Ishikawa (cell line): ENCODE results near the gene DENND1A.

Experiments used
- CEBPB ChIP-seq: IDR thresholded peaks from 2 replicates; pipeline ENCODE4 v1.6.1; 2012
- CREB1 ChIP-seq: IDR thresholded peaks from 2 replicates; pipeline ENCODE4 v1.6.1; 2012; ENCODE audit warnings: low read depth
- EGR1 ChIP-seq: IDR thresholded peaks from 2 replicates; pipeline ENCODE4 v1.6.1; 2012
- EP300 ChIP-seq: IDR thresholded peaks from 2 replicates; pipeline ENCODE4 v1.6.1; 2012; ENCODE audit warnings: borderline replicate concordance
- FOXM1 ChIP-seq: IDR thresholded peaks from 2 replicates; pipeline ENCODE4 v1.6.1; 2012; ENCODE audit warnings: low read depth, borderline replicate concordance
- MAX ChIP-seq: IDR thresholded peaks from 2 replicates; pipeline ENCODE4 v1.6.1; 2012
- NFIC ChIP-seq: IDR thresholded peaks from 2 replicates; pipeline ENCODE4 v1.6.1; 2012
- RAD21 ChIP-seq: IDR thresholded peaks from 2 replicates; pipeline ENCODE4 v1.6.1; 2012; ENCODE audit warnings: low read depth
- REST ChIP-seq: IDR thresholded peaks from 2 replicates; pipeline ENCODE4 v1.6.1; 2012; ENCODE audit warnings: low read depth, mild to moderate bottlenecking
- TAF1 ChIP-seq: IDR thresholded peaks from 2 replicates; pipeline ENCODE4 v1.6.1; 2012; ENCODE audit warnings: low read depth, mild to moderate bottlenecking
- TCF12 ChIP-seq: IDR thresholded peaks from 2 replicates; pipeline ENCODE4 v1.6.1; 2012; ENCODE audit warnings: low read depth
- TEAD4 ChIP-seq: IDR thresholded peaks from 2 replicates; pipeline ENCODE4 v1.6.1; 2012
- USF1 ChIP-seq: IDR thresholded peaks from 2 replicates; pipeline ENCODE4 v1.6.1; 2012
- YY1 ChIP-seq: IDR thresholded peaks from 2 replicates; pipeline ENCODE4 v1.6.1; 2012; ENCODE audit warnings: low read depth
- ZBTB7A ChIP-seq: IDR thresholded peaks from 2 replicates; pipeline ENCODE4 v1.6.1; 2012; ENCODE audit warnings: low read depth

The DENND1A gene

GRCh38 chr9:123424131-123424530, 505.8 kb downstream of the DENND1A start:
- TF ChIP-seq CREB1 (no peak), RAD21 (no peak), NFIC (no peak), YY1 (no peak), TAF1 (no peak), TCF12 (no peak), FOXM1 (no peak), EP300 (no peak), EGR1 (no peak), ZBTB7A (no peak), USF1 (no peak), MAX (no peak), CEBPB (no peak), TEAD4 (no peak), REST (no peak)

GRCh38 chr9:123423311-123423640, 506.6 kb downstream of the DENND1A start:
- TF ChIP-seq EP300 = no peak
- TF ChIP-seq USF1 = no peak
- TF ChIP-seq MAX = no peak
- no peak for TF ChIP-seq FOXM1
- no peak for TF ChIP-seq CREB1
- TF ChIP-seq TAF1 = no peak
- no peak for TF ChIP-seq NFIC
- TF ChIP-seq ZBTB7A = no peak
- TF ChIP-seq YY1 = no peak

GRCh38 chr9:123422635-123423310, 507.2 kb downstream of the DENND1A start:
- no peak for TF ChIP-seq ZBTB7A
- no peak for TF ChIP-seq NFIC
- TF ChIP-seq TEAD4 = no peak

GRCh38 chr9:123421801-123422455, 508.0 kb downstream of the DENND1A start:
- TF ChIP-seq YY1 (no peak), EGR1 (no peak), ZBTB7A (no peak), TEAD4 (peak; percentile 61), TAF1 (no peak), NFIC (no peak), TCF12 (no peak)

- TF ChIP-seq RAD21 = no peak
Observed at GRCh38 chr9:123421186-123421585, 508.7 kb downstream of the DENND1A start.

- TF ChIP-seq EP300 = no peak
- no peak for TF ChIP-seq EGR1
- no peak for TF ChIP-seq NFIC
- no peak for TF ChIP-seq ZBTB7A
Observed at GRCh38 chr9:123420592-123421111, 509.3 kb downstream of the DENND1A start.

- no peak for TF ChIP-seq RAD21
- TF ChIP-seq NFIC = no peak
- no peak for TF ChIP-seq TCF12
- TF ChIP-seq CREB1 = no peak
- no peak for TF ChIP-seq TAF1
- TF ChIP-seq YY1 = no peak
- no peak for TF ChIP-seq EGR1
- no peak for TF ChIP-seq TEAD4
- no peak for TF ChIP-seq FOXM1
- no peak for TF ChIP-seq EP300
- TF ChIP-seq MAX = no peak
- TF ChIP-seq CEBPB = no peak
Observed at GRCh38 chr9:123419721-123420591, 510.0 kb downstream of the DENND1A start.
